Breast epithelium (tissue), 3 donors: ENCODE results near the gene ERCC5.

Source experiments
- CTCF ChIP-seq, 3 donors: fragments of 450-650 bp; IDR thresholded peaks; one replicate each; pipeline ENCODE4 v1.5.1; 2016 to 2017; ENCODE audit warnings: antibody characterized with exemption in 3 of 3, mild to moderate bottlenecking in 3 of 3, moderate library complexity in 3 of 3
- POLR2A ChIP-seq: fragments of 450-650 bp; IDR thresholded peaks from one replicate; pipeline ENCODE4 v1.6.1; 2016; ENCODE audit warnings: antibody characterized with exemption, mild to moderate bottlenecking, moderate library complexity

DNA sequence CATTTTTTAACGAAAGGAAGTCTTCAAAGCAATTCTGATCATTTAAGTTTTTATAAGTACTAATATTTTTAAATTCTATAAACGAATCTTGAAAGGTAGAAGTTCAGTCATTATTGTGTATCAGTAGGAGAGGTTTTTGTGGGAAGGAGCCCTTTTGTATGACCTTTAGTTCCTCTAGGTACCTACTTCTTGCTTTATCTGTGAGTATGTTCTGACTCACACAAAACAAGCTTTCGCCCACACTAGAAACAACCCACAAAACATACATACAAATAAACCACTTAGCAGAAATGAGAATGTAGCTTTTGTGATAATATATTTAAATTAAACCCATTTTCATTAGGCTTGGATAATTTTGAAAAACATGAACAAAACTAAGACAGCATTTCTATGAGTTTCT, 27.8 kb downstream of the ERCC5 start:
- no peak for TF ChIP-seq CTCF (IDR thresholded peaks at IDR 0.05)
- no peak for TF ChIP-seq POLR2A
